Measurements from ENCODE around the gene SPEG.
A peak's percentile ranks its signal among the peaks of the same experiment; 100 is the strongest.

SPEG gene

DNA sequence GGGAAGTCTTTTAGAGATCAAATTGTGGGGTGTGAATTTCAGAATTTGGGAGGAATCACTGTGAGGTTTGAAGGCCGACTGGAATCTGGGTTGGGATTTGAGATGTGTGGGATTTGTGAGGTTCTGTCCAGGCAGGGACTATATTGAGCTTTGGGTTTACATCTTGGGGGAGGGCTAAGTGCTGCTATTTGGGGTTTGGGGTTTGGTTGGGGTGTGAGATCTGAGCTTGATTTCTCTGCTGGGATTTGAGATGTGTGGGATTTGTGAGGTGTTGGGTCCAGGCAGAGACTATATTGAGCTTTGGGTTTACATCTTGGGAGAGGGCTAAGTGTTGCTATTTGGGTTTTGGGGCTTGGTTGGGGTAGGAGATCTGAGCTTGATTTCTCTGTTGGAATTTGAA is 64.9 kb downstream of the SPEG start:
- no peak for DNase-seq

GRCh38 chr2:219500135-219500534 is 65.5 kb downstream of the SPEG start:
- no peak for DNase-seq

GRCh38 chr2:219501849-219502248 is 67.2 kb downstream of the SPEG start:
- DNase-seq: no peak

DNA sequence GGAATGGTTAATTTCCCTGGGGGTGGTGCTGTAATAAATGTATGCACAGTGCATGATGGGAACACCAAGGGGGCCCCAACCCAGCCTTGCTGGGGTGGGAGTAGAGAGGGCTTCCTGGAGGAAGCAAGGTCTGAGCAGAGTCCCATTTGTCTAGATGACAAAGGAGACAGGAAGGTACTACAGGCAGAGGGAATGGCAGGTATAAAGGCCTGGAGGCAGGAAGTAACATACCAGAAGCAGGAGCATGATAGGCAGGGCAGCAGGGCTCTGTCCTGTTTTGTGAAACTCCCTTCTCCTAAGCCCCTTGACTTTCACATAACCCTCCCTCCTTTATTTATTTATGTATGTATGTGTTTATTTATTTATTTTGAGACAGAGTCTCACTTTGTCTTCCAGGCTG is 68.0 kb downstream of the SPEG start:
- no peak for DNase-seq

DNA sequence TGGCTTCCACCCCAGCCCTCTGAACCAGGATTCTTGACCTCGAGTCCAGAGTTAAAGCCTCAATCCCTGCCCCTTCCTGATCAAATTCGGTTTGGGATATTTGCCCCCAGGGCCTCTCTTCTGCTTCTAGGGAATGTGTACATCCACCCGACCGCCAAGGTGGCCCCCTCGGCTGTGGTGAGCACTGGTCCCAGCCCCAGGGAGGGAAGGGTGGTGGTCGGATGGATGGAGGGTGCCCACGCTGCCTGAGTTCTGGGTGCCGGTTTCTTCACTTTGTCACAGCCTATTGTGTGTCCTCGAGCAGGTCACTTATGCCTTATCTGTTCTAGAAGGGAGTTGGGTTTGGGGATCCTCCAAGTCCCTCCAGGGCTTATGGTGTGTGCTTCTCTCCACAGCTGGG is 70.9 kb downstream of the SPEG start:
- no peak for DNase-seq

- no peak for DNase-seq
Observed at GRCh38 chr2:219506153-219506801, 71.6 kb downstream of the SPEG start.

GRCh38 chr2:219506802-219507526 is 72.3 kb downstream of the SPEG start:
- DNase-seq: no peak

GRCh38 chr2:219507581-219508443 is 73.2 kb downstream of the SPEG start:
- DNase-seq: no peak

DNA sequence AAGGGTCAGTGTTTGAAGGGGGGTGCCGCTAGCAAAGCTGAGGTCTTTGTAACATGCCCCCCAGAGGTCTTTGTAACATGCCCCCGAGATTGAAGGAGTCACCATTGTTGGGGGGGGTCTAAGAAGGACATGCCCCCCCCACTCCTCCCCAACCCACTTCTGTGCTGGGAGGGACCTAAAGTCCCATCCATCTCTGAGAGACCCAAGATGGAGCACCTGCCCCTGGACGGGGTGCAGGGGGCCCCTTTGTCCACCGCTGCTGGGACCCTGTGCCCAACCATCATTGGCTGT is 73.7 kb downstream of the SPEG start:
- no peak for DNase-seq

DNA sequence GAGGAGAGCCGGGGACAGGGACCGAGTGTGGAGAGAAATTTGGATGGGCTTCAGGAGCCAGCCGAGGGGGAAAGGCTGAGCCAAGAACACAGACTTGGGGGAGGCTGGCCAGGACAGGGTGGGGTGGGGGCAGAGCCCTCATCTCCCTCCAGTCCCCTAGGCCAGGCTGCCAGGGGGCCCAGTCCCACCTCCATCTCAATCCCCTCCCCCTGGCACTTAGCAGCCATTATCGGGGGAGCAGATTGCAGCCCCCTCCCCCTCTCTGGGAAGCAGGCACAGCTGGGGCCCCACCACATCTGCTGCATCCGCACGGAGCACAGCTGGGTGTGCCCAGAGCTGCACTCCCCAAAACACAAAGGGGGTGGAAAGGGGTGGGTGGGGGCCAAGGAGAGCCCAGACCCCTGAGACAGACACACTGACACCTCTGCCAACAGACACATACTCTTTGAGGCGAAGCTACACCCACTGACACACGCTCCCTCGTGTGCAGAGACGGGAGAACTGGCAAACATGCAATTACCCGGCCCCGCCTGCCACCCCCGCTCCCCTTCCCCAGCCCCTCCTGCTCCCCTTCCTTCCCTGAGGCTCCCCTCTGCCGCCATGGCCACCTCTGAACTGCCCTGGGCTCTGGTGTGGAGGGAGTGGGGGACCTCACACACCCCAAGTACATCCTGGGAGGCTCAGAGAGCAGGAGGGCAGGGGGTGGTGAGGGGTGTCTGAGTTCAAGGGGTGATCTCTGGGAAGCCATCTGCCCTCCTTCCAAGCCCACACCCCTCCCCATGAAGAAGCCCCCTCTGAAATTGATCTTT is 74.5 kb downstream of the SPEG start:
- DNase-seq: no peak

- peak; percentile 27 for DNase-seq
Observed at GRCh38 chr2:219509780-219510511, 75.3 kb downstream of the SPEG start.

GRCh38 chr2:219510512-219511135 is 76.0 kb downstream of the SPEG start:
- DNase-seq: no peak

GRCh38 chr2:219511547-219512325 is 77.1 kb downstream of the SPEG start:
- no peak for DNase-seq

GRCh38 chr2:219512524-219513216 is 78.0 kb downstream of the SPEG start:
- DNase-seq: no peak

DNA sequence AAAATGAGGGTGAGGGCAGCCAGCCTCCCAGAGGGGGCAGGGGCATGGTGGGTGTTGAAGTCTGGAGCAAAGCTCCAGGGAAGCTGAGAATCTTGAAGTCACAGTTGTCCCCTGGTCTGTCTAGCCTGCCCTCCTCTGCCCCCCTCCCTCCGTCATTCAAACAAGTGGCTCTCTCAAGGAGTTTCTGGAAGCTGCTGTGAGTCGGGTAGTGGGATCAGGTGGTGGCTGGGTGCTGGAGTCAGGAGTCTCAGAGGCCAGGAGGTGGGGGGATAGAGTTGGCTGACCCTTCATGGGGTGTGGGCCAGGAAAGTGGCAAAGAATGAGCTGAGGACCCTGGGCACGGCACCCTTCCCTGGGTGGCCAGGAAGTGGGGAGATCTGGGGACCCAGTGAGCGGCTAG is 79.1 kb downstream of the SPEG start:
- DNase-seq: no peak

DNA sequence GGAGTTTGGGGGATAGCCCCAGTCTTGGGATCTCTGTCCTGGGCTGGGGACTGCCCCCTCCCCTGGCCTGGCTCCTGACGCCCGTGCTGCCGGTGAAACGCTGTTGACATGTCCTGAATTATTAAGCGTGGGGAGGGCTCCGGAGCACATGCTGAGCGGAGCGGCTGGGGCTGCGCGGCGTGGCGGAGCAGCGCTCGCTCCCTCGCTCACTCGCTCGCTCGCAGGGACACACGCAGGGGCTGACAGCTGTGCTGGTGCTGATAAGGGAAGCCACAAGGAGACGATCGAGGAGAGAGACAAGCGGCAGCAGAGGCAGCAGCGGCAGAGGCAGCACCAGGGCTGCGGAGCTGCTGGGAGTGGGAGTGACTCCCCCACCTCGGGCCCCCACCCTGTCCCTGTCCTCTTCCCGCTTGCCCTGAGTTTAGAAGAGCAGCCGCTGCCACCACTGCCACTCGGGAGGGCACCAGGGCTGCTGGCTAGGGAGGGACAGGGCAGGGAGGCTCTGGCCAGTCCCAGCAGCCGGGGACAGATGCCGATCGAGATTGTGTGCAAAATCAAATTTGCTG is 79.6 kb downstream of the SPEG start, which contains the start of gene ASIC4:
TSS of gene ASIC4 (plus strand) at position 287 of the 566 bp plus-strand sequence. CDS start at position 530, 243 bp downstream.
- no peak for DNase-seq

- DNase-seq: no peak
Observed at GRCh38 chr2:219514836-219515235, 80.2 kb downstream of the SPEG start.

GRCh38 chr2:219515874-219516629 is 81.4 kb downstream of the SPEG start:
- no peak for DNase-seq

DNA sequence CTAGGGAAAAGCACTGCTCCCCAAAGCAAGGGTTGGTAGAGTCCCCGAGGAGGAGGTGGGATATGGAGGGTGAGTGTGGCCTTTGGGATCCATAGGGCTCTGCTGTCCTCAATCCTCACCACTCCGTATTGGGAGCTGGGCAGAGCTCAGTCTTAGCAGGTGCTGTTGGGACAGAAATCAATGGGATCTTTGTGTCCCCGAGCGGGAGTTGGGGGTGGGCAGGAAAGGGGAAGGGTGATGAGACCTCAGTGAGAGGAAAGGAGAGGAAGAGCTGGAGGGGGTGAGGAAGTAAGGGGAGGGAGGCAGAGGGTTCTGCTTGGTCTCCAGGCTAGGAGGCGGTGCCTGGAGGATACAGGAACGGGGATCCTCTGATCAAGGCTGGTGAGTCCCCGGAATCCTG is 82.2 kb downstream of the SPEG start:
- DNase-seq: no peak
